DND-41 (cell line): Measurements from ENCODE around the gene DBP.

ENCODE experiments used
- ATAC-seq: fragments of 200-7000 bp; cut with Tn5 transposase; 3 replicates; pipeline ENCODE4 v1.9.1; 2021; ENCODE audit warnings: low read depth; ENCODE audit not compliant: insufficient read depth
- DNase-seq: peaks from one replicate; pipeline ENCODE4 v3.0.0-alpha.2; 2020
- H2AFZ ChIP-seq: 2 replicates; pipeline ENCODE4 v1.6.0; 2012; ENCODE audit warnings: low read depth, low read length
- H3K27ac ChIP-seq: 2 replicates; pipeline ENCODE4 v1.5.1; 2012; ENCODE audit warnings: low read length, inconsistent platforms
- H3K27me3 ChIP-seq: fragments of 200-600 bp; sonication (generic); 2 replicates; pipeline ENCODE4 v1.6.0; 2012; ENCODE audit warnings: low read length, mild to moderate bottlenecking, inconsistent platforms; ENCODE audit not compliant: insufficient read depth, poor library complexity
- H3K36me3 ChIP-seq: 2 replicates; pipeline ENCODE4 v1.5.1; 2012; ENCODE audit warnings: low read length, inconsistent platforms; ENCODE audit not compliant: insufficient read depth
- H3K4me1 ChIP-seq: 2 replicates; pipeline ENCODE4 v1.5.1; 2012; ENCODE audit warnings: mild to moderate bottlenecking, low read length; ENCODE audit not compliant: insufficient read depth
- H3K4me2 ChIP-seq: 2 replicates; pipeline ENCODE4 v1.6.0; 2012; ENCODE audit warnings: mild to moderate bottlenecking, moderate library complexity, low read length, inconsistent platforms; ENCODE audit not compliant: insufficient read depth
- H3K4me3 ChIP-seq, 2 experiments: fragments of 200-600 bp in 1 of 2; shearing (Covaris generic) in 1 of 2; 2 replicates each; pipeline ENCODE4 v1.5.1; 2012 to 2016; ENCODE audit warnings: inconsistent platforms in 2 of 2, low read length in 2 of 2, mild to moderate bottlenecking in 2 of 2, low read depth in 1 of 2, moderate library complexity in 1 of 2
- H3K79me2 ChIP-seq: 2 replicates; pipeline ENCODE4 v1.6.0; 2012; ENCODE audit warnings: low read length, inconsistent platforms; ENCODE audit not compliant: insufficient read depth
- H3K9ac ChIP-seq: 2 replicates; pipeline ENCODE4 v1.6.0; 2012; ENCODE audit warnings: low read depth, mild to moderate bottlenecking, inconsistent platforms, low read length, moderate library complexity
- H3K9me3 ChIP-seq: 2 replicates; pipeline ENCODE4 v1.5.1; 2012; ENCODE audit warnings: low read length, moderate library complexity, mild to moderate bottlenecking, inconsistent platforms; ENCODE audit not compliant: insufficient read depth, severe bottlenecking
- H4K20me1 ChIP-seq: 2 replicates; pipeline ENCODE4 v1.6.0; 2012; ENCODE audit warnings: low read length; ENCODE audit not compliant: insufficient read depth
- EZH2 ChIP-seq: IDR thresholded peaks from 3 replicates; pipeline ENCODE4 v1.6.1; 2012; ENCODE audit warnings: borderline replicate concordance, low read depth, mild to moderate bottlenecking, moderate library complexity, low read length, inconsistent platforms; ENCODE audit not compliant: severe bottlenecking
- TF ChIP-seq, protein P1 (sequence below): IDR thresholded peaks from 2 replicates; pipeline ENCODE4 v1.5.1; 2012; ENCODE audit warnings: borderline replicate concordance, low read length, moderate library complexity, mild to moderate bottlenecking; ENCODE audit not compliant: poor library complexity, severe bottlenecking; ENCODE audit errors: extremely low read depth

DBP gene

GRCh38 chr19:48672994-48673393, 35.8 kb upstream of the DBP start, which contains the start of gene NTN5:
Gene NTN5, minus strand, starts transcription at chr19:48673017. Its CDS starts 2,031 bp downstream, at chr19:48670986.
- H4K20me1 ChIP-seq, result no peaks in the 10 kb centered on the region
- no peak within 1 kb of the TSS for H2AFZ ChIP-seq
- no peak within 1 kb of the TSS for H3K9ac ChIP-seq
- no peaks in the 10 kb centered on the region for H3K36me3 ChIP-seq
- H3K4me2 ChIP-seq, result no peak within 1 kb of the TSS
- no peak within 1 kb of the TSS for H3K4me3 ChIP-seq
- H3K4me1 ChIP-seq, result peaks cover 10% of the 10 kb centered on the region
- no peak within 1 kb of the TSS for H3K27ac ChIP-seq
- ATAC-seq (no peak), DNase-seq (no peak)
- H3K79me2 ChIP-seq, result no peaks in the 10 kb centered on the region
- no peaks in the 10 kb centered on the region for H3K9me3 ChIP-seq
- TF ChIP-seq, protein P1, sequence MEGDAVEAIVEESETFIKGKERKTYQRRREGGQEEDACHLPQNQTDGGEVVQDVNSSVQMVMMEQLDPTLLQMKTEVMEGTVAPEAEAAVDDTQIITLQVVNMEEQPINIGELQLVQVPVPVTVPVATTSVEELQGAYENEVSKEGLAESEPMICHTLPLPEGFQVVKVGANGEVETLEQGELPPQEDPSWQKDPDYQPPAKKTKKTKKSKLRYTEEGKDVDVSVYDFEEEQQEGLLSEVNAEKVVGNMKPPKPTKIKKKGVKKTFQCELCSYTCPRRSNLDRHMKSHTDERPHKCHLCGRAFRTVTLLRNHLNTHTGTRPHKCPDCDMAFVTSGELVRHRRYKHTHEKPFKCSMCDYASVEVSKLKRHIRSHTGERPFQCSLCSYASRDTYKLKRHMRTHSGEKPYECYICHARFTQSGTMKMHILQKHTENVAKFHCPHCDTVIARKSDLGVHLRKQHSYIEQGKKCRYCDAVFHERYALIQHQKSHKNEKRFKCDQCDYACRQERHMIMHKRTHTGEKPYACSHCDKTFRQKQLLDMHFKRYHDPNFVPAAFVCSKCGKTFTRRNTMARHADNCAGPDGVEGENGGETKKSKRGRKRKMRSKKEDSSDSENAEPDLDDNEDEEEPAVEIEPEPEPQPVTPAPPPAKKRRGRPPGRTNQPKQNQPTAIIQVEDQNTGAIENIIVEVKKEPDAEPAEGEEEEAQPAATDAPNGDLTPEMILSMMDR, result no peak
- no peak for TF ChIP-seq EZH2
- H3K27me3 ChIP-seq, result no peaks in the 10 kb centered on the region

- TF ChIP-seq, protein P1, result no peak
- no peak for TF ChIP-seq EZH2
- Histone ChIP-seq H3K79me2 (no peaks in the 10 kb centered on the region), H3K27me3 (no peaks in the 10 kb centered on the region), H3K36me3 (no peaks in the 10 kb centered on the region), H3K9ac (no peak overlapping the region), H4K20me1 (no peaks in the 10 kb centered on the region), H3K27ac (no peak overlapping the region), H3K4me2 (no peak overlapping the region), H3K4me1 (peaks cover 10% of the 10 kb centered on the region), H3K4me3 (no peak overlapping the region), H2AFZ (no peak overlapping the region), H3K9me3 (no peaks in the 10 kb centered on the region)
- DNase-seq (no peak), ATAC-seq (no peak)
These were observed 34.3 kb upstream of the DBP start for GRCh38 chr19:48671446-48671995.

DNA sequence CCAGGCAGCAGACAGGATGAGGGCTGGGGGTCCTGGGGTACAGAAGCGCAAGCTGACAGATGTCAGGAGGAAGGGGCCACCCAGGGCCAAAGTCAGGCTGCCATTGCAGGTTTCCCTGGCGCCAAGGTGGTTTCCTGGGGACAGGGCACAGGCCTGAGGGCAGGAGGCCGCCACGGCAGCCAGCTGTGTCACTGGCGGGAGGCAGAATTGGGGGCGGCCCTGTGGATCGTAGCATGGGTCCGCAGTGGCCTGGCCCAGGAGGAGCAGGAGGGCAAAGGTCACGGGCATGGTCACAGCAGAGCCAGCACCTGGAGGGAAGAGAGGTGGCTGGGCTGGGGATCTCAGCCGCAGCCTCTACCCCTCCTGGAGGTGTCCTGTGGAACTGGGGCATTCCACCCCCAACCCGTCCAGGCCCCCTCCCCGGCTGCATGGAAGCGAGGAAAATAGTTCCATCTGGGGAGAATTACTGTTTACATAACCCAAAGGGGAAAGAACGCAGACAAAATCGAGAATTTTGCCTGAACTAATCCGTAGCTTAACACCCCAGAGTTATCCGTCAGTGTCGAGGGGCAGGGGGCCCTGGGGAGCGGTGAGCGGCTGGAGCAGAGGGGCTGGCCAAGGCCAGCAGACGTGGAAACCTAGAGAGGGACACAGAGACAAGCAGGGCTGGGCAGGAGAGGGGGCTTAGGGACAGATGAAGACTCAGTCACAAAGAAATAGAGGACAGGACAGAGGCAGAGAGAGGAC, 33.7 kb upstream of the DBP start:
- no peak overlapping the region for H3K27ac ChIP-seq
- peaks cover 10% of the 10 kb centered on the region for H3K4me1 ChIP-seq
- H3K27me3 ChIP-seq, result no peaks in the 10 kb centered on the region
- no peak overlapping the region for H3K4me3 ChIP-seq
- DNase-seq, result no peak
- no peak overlapping the region for H3K9ac ChIP-seq
- H3K9me3 ChIP-seq, result no peaks in the 10 kb centered on the region
- TF ChIP-seq EZH2, result no peak
- TF ChIP-seq, protein P1, result no peak
- no peak overlapping the region for H3K4me2 ChIP-seq
- no peak for ATAC-seq
- H3K36me3 ChIP-seq, result no peaks in the 10 kb centered on the region
- H2AFZ ChIP-seq, result no peak overlapping the region
- no peaks in the 10 kb centered on the region for H4K20me1 ChIP-seq
- no peaks in the 10 kb centered on the region for H3K79me2 ChIP-seq
